Activated T-cell treated with anti-CD3 and anti-CD28 coated beads for 1 hour (primary cell): Measurements from ENCODE around the gene BCOR.

Experiments
- DNase-seq: peaks from one replicate; pipeline ENCODE4 v3.0.0-alpha.2; 2020; ENCODE audit warnings: low read depth

BCOR gene

GRCh38 chrX:40098264-40099054, 701 bp upstream of the BCOR start:
- DNase-seq: no peak

- no peak for DNase-seq
Measured at GRCh38 chrX:40097141-40097503, 636 bp downstream of the BCOR start.

DNA sequence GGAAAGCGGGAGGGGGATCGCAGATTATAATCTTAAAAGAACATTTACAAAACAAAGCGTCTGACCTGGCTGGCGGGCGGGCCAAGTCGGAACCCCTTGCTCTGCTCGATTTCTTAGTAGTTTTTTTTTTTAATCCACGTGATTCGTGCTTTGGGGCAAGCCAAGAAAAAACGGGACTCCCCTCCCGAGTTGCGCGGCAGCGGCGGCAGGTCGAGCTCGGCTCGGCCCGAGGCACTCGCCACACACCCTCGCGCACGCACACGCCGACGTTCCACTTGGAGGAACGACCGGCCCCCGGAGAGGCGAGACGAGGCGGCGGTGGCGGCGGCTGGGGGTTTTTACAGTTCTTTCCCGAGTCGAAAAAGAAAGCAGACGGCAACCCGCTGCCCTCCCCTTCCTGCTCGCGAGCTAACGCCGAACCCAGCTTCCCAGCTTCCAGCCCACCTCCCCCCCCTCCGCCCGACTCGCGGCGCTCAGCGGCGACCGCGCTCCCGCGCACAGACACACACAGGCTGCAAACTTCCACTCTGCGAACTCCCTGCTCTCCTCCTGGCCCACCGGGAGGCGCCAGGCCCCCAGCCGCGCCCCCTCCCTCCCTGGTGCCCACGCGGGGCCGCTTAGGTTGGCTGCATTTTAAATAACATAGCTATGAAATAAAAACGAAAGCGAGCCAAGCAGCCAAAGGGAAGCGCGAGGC, 1.2 kb downstream of the BCOR start:
- peak; percentile 47 for DNase-seq

DNA sequence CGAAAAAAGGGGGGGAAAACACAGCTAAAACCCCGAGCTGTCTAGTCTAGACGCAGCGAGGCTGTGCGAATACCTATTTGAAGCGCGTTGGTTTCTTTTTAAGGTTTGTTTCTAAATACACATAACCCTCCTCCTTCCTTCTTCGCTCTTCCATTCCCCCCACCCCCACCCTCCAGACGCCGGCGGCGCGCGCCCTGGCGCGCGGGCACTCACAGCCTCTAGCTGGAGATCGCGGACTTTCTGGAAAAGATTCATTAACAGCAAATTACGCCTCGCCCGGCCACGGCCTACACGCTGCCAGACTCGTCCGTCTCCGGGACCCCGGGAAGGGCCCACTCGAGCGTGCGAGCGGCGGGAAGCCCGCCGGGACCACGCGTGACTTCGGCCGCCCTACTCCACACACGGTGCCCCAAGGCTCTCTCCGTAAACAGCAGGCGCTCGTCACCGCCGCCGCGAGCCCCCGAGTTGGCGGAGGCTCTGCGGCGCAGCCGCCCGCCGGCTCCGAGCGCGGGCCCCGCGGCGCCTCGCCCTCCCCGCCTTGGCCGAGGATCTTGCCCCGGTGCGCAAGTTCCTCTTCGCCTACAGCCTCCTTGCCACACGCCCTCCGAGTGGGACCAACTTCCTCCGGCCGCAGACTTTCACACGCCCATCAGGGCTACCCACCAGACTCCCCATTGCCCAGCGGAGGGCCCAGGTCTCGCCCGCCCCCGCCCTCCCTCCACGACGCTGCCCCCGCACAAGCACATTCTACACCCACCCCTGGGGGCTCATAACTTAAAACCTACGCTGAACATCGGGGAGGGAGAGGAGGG, 2.0 kb downstream of the BCOR start:
- DNase-seq: no peak

DNA sequence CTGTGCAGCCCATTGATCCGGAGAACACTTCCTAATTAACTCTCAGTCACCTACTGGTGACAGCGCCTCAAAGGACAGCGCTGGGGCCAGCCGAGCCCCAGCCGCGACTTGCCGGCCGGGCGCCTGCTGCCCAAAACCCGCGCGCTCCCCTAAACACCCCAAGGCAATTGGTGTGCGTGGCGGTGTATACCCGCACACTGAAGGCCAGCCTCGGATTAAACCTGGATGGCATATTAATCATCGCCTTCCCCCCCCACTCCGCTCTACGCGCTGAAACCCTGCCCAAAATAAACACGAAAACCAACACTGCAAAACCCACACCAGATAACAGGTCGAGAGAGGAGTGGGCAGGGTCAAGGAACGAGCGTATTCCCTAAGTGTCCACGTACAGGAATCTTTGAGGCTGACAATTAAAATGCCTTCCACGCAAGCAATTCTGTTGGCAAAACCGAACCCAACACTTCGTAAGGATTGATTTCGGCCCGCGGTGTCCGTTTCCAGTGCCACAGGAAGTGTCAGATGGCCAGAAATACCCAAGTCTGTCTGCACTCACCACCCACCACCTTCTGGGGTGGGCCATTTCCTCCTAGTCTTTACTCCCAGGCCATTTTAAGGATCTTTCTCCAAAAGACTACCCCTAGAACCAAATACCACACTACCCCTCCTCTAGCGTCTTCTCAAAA, 2.7 kb downstream of the BCOR start:
- DNase-seq: no peak

DNA sequence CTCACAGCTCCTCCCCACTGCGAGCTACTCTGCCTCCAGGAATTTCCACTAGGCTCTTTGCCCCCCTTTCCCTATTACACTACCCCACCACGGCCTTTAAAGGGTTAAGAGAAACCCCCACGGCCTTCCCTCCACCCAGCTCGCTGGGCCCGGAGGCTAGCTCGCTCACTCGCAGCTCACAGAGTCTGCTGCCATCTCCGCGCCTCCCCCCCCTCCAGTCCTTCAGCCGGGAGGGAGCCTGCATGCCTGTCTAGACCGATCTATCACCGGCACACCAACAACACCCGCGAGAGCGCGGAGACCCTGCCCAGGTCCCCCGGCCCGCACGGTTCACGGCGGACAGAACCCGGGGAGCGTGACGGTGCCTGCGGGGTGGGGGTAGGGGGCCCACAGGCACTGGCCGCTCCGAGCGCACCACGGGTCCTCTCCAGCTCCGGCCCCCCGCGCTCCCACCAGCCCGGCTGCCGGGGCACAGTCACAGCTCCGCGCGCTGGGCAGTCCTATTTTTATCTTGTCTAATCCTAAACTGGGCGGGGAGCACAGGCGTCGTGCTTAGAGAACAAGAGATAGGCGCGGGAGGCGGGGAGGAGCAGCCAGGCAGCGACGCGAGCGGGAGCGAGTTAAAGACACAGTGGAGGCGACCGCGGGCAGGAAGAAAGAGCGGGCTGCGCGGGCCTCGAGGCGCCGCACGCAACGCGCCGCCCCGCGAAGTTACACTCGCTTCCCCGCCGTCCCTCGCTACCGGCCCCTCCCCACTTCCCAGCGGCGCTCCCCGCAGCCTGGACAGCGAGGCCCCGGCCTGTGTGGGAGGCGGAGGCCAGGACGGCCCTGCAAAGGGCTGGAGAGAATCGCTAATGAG, 3.5 kb downstream of the BCOR start:
- DNase-seq: no peak

- DNase-seq: no peak
Measured at GRCh38 chrX:40093586-40093985, 4.2 kb downstream of the BCOR start.

DNA sequence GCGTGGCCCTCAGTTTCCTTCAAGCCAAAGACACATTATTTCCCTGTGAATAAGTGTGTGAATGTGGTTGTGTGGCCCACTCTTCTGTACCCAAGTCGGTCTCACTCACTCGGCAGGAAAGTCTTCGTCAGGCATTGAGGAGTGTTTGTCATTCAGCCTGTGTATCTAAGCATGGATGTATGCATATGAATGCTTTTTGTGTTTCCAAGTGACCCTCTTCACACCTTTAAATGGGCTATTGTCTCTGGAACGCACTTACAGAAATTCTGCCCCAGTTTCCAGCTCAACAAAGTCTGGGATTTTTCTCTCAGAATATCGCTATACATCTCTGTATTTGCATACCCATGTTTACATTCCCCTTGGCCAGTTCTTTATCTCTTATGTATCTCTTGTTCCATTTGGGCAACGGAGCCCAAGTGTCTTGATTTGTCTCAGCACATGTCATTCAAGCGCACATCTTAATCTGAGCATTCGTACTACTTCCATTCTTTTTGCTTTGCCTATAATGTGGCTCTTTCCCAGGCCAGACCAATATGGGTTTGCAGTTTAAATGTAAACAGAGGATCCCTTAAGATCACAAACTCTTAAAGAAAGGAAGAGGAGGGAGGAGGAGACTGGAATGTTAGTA, 4.8 kb downstream of the BCOR start:
- DNase-seq: no peak

GRCh38 chrX:40091691-40092421, 5.9 kb downstream of the BCOR start:
- DNase-seq: no peak

GRCh38 chrX:40090961-40091360, 6.8 kb downstream of the BCOR start:
- DNase-seq: no peak

DNA sequence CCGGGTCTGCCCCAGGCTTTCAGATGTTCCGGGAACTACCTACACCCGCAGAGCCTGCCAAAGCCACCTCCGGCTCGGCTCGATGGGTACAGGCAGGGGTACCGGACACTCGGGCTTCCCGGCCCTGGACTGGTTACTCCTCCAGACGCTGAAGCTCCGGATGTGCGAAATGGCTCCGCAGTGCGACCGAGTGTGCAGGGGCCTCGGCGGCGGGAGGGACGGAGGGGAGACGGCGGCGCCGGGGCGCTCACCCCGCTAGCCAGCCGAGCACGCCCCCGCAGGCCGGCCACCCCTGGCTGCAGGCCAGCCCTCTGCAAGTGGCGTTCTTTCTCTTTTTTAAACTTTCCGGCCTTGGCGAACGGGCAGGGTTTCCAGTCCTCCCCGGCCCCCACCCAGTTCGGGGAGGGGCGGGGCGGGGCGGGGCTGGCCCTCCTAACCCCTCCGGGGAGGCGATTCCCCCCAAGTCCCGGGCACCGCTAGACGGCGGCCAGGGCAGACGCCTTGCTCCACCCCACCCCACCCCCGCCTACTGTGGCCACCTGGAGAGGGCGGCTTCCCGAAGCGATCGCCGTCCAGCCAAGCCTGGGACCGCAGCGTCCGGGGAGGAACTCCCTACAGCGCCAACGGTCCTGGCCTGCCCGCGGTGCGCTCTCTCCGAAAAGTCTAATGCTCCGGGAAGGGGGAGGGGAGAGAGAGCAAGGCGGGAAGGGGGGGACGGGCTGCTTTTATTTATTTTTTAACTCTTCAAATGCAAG, 7.5 kb downstream of the BCOR start:
- no peak for DNase-seq

DNA sequence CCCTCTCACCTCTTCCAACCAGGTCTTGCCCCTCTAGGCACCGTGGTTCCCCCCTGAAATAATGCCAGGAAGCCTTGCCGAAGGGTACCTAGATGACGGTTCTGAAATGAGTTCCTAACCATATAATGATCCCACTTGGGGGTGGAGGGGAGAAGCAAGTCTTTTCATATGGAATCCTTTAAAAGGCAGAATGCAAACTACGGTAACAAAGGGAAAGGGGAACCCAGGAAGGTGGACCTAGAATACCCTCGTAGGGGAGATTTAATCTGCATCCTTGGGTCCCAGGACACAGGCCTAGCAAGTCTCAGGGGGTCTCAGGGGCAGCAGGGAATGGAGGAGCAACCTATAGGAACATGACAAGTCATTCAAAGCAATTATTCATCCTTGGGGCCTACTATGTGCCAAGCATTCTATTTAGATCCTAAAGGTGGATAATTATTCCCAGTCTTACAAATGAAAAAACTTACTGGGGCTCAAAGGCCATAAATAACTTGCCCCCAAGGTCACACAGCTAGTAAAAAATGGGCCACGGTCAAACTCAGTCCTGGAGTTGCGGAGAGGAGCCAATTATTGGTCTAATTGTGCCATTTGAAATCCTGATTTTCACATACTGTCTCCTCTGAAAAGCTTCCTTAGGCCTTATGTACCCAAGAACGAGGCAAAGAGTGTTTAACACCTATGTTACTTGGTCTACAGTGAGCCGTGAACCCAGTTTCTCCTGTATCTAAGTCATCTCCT, 8.8 kb downstream of the BCOR start:
- no peak for DNase-seq

- DNase-seq: no peak
Measured at GRCh38 chrX:40088299-40088625, 9.5 kb downstream of the BCOR start.

DNA sequence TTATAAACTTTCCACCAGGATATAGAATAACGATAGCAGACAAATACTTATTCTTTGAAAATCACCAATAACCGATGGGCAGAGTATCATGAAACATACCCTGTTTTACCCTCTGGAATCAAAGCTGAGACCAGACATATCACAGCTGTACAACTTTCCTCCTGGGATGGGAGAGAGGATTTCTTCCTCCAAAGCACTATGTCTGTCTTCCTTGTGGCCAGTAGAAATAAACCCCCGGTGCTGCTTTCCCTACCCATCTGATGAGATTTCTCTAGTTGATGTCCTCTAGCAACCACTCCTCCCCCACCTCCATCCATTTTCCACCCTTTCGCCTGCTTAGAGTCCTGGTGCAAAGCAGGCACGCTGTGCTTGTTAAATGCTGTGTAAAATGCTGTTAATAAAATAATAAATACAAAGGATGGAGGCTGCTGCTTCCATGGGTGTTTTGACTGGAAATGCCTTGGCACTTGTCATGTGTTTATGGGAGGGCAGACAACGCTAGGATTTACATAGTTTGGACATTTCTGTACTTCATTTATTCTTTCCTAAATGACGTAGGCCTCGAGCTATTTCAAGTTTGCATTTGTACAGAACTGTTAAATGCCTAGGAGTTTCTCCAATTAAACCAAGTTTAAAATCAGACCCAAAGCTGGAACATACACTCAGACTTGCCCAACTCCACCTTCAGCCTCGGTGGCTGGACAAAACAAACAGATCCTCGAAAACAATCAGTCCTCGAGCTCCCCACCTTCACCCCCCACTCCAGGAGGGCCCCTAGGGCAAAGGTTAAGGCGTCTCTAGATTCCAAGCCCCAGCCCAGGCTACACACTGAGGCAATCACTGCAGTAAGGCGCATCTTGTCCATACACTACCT, 10.1 kb downstream of the BCOR start:
- DNase-seq: no peak

DNA sequence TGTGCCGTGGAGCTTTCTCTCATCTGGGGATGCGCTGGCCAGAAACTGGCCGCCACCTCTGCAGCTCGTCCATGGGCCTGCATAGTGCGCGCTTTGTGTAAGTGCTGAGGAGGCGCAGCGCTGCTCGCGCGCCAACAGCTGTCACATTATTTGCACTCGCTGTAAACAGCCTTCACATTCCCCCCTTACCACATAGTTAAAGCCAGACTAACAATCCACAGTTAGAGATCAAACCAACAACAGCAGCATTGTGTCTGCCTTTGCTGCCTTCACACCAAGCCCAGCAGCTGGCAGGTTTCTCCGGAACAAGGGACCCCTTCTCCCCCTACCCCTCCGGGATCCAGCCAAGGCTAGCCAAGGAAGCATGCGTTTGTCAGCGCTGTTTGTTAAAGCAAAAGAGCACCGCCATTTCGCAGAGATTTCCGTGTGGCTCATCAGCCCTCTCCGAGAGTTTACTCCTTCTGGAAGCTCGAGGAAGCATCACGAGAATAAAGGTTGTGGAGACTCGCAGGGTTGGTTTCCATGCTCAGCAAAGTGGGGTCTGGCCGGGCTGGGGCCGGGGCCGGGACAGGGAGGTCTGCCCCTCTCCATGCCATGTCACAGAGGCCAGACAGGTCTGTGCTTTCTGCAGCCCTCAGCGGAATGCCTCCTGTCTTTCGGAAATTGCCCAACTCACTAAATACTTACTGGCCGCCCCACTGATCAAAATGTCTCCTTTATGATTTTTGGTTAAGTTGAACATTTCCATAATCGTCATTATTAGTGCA, 11.0 kb downstream of the BCOR start:
- DNase-seq: no peak

GRCh38 chrX:40085714-40086113, 12.0 kb downstream of the BCOR start:
- no peak for DNase-seq

GRCh38 chrX:40085102-40085551, 12.6 kb downstream of the BCOR start:
- DNase-seq: no peak
